ENCODE results near the gene SMOC2. TPM values are rescaled to one million over a fixed set of nuclear protein-coding genes. Genes with fewer than 3 reads are reported as not detected.

SMOC2 gene
- total RNA-seq, 6 experiments from 2014 or later = 0.42 to 3.5 (median 1.2) TPM

DNA sequence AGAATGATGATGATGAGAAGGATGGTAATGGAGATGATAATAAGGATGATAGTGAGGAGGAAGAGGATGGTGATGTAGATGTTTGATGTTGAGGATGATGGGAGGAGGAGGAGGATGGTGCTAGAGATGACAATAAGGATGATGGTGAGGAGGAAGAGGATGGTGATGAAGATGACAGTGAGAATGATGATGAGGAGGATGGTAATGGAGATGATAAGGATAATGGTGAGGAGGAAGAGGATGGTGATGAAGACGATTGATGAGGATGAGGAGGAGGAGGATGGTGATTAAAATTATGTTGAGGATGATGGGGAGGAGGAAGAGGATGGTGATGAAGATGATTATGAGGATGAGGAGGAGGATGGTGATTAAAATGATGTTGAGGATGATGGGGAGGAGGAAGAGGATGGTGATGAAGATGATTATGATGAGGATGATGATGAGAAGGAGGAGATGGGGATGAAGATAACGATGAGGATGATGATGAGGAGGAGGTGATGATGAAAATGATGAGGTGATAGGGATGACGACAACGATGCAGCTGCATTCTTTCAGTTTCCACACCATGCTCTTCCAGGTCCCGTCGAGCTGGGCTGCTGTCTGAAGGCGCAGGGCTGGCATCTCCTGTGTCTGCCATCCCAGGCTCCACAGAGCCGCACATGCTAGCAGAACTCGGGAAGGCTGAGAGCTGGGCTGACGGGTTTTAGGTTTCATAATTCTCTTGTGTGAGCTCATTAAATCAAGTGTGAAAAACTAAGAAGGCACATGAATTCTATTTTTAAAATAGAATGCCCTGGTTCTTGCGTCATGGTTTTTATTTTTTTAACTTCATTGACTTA, 274.9 kb downstream of the SMOC2 start:
- no peaks in the 10 kb centered on the region for H3K4me1 ChIP-seq
- 69% methylated on average over 11 of the region's 11 CpGs for WGBS (ENCODE audit: insufficient coverage, low coverage, low lambda C conversion rate, missing lambda C conversion rate)
- no peaks in the 10 kb centered on the region for H3K9me3 ChIP-seq
- H3K36me3 ChIP-seq = no peaks in the 10 kb centered on the region
- intact Hi-C loops (cut with DNase I) = no loop called here
- no peak for TF ChIP-seq POLR2A (IDR thresholded peaks at IDR 0.05)
- TF ChIP-seq, protein P1, sequence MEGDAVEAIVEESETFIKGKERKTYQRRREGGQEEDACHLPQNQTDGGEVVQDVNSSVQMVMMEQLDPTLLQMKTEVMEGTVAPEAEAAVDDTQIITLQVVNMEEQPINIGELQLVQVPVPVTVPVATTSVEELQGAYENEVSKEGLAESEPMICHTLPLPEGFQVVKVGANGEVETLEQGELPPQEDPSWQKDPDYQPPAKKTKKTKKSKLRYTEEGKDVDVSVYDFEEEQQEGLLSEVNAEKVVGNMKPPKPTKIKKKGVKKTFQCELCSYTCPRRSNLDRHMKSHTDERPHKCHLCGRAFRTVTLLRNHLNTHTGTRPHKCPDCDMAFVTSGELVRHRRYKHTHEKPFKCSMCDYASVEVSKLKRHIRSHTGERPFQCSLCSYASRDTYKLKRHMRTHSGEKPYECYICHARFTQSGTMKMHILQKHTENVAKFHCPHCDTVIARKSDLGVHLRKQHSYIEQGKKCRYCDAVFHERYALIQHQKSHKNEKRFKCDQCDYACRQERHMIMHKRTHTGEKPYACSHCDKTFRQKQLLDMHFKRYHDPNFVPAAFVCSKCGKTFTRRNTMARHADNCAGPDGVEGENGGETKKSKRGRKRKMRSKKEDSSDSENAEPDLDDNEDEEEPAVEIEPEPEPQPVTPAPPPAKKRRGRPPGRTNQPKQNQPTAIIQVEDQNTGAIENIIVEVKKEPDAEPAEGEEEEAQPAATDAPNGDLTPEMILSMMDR (IDR thresholded peaks at IDR 0.05) = no peak
- DNase-seq (peak in 1 of 3 donors; percentile 22), ATAC-seq (no peak)
- H3K4me3 ChIP-seq = no peak overlapping the region
- no peak overlapping the region for H3K27ac ChIP-seq
- no peaks in the 10 kb centered on the region for H3K27me3 ChIP-seq

DNA sequence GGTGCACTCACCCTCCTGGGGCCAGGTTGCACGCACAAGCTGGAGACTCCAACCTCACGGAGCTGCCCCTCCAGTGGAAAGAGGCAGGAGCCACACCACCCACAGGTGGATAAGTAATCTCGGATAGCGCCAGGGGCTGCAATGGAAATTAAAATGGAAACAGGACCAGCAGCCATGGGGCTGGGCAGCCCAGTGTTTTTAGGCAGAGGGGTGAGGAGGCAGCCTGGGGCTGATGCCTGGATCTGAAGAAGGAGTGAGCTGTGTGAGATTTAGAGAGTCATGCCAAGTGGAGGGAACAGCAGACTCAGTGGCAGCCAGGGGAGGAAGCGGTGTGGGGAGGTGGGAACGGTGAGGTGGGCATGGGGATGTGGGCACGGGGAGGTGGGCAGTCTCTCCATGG, 275.6 kb downstream of the SMOC2 start:
- Histone ChIP-seq H3K36me3 (no peaks in the 10 kb centered on the region), H3K4me1 (no peaks in the 10 kb centered on the region), H3K4me3 (no peak overlapping the region), H3K27me3 (no peaks in the 10 kb centered on the region), H3K9me3 (no peaks in the 10 kb centered on the region), H3K27ac (no peak overlapping the region)
- WGBS (ENCODE audit: insufficient coverage, low coverage, low lambda C conversion rate, missing lambda C conversion rate) = 68% methylated on average over 5 of the region's 7 CpGs
- TF ChIP-seq, protein P1 (IDR thresholded peaks at IDR 0.05) = no peak
- TF ChIP-seq POLR2A (IDR thresholded peaks at IDR 0.05) = no peak
- ATAC-seq (no peak), DNase-seq (no peak)
- intact Hi-C loops (cut with DNase I) = no loop called here

DNA sequence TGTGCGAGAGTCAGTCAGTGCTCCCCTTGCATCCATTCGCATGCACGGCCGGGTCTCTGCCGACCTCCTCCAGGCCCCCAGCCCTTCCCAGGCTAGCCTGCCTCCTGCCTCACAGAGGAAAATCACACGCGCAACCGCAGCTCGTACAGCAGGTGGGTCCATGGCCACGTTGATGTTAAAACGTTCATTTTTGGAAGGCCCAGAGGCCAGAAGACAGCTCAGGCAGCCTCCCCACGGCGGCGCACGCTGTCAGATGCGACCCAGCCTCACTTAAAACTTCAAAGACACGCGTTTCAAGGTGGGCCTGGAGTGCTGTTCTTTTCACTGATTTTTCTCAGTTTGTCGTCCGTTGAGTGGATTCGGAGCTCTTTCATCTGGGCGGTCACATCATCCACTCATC, 276.5 kb downstream of the SMOC2 start:
- no peak overlapping the region for H3K4me3 ChIP-seq
- H3K9me3 ChIP-seq = no peaks in the 10 kb centered on the region
- no peaks in the 10 kb centered on the region for H3K4me1 ChIP-seq
- no peak overlapping the region for H3K27ac ChIP-seq
- no peaks in the 10 kb centered on the region for H3K36me3 ChIP-seq
- 73% methylated on average over 12 of the region's 22 CpGs for WGBS (ENCODE audit: insufficient coverage, low coverage, low lambda C conversion rate, missing lambda C conversion rate)
- no peak for DNase-seq
- no peaks in the 10 kb centered on the region for H3K27me3 ChIP-seq
- no peak for TF ChIP-seq POLR2A (IDR thresholded peaks at IDR 0.05)
- TF ChIP-seq, protein P1 (IDR thresholded peaks at IDR 0.05) = no peak
- ATAC-seq = no peak
- intact Hi-C loops (cut with DNase I) = no loop called here

Other genes starting within 250 kb of the SMOC2 start
- under 1 TPM in 5 of 6 experiments, not detected in 1; 0.29 to 0.99 (median 0.86) TPM for gene DACT2, start 121.4 kb upstream of the SMOC2 start, total RNA-seq